WTC11 (cell line): ENCODE results near the gene ZNF732. TPM values are rescaled to one million over a fixed set of nuclear protein-coding genes. Genes with fewer than 3 reads are reported as not detected.

ENCODE experiments used
- ATAC-seq: fragments of 200-7000 bp; cut with Tn5 transposase; 2 replicates; pipeline ENCODE4 v1.10.0; 2021; ENCODE audit warnings: mild to moderate bottlenecking, moderate library complexity
- CTCF ChIA-PET: fragments of 300-600 bp; sonication (Branson Sonifier 250); formaldehyde crosslinking; loops from one replicate; lab custom pipeline; 2021; ENCODE audit warnings: antibody characterized with exemption; lab: Charles Lee
- POLR2A ChIA-PET: fragments of 350-600 bp; sonication (Branson Sonifier 250); formaldehyde crosslinking; loops from one replicate; lab custom pipeline; 2021; ENCODE audit warnings: antibody characterized with exemption; lab: Charles Lee
- DNase-seq: peaks from one replicate; pipeline ENCODE4 v3.0.0; 2021; ENCODE audit warnings: low spot score
- H3K27ac Mint-ChIP-seq: 2 replicates; pipeline ENCODE4 v1.8.0; 2021; ENCODE audit warnings: mixed read lengths
- H3K27me3 Mint-ChIP-seq: 2 replicates; pipeline ENCODE4 v1.8.0; 2021; ENCODE audit warnings: low read depth, mild to moderate bottlenecking, moderate library complexity, mixed read lengths
- H3K36me3 Mint-ChIP-seq: 2 replicates; pipeline ENCODE4 v1.8.0; 2021; ENCODE audit warnings: mixed read lengths
- H3K4me1 Mint-ChIP-seq: 2 replicates; pipeline ENCODE4 v1.8.0; 2022; ENCODE audit warnings: mixed read lengths
- H3K4me3 Mint-ChIP-seq: 2 replicates; pipeline ENCODE4 v1.8.0; 2021; ENCODE audit warnings: mild to moderate bottlenecking, moderate library complexity, mixed read lengths
- H3K9me3 Mint-ChIP-seq: 2 replicates; pipeline ENCODE4 v1.8.0; 2021; ENCODE audit warnings: mixed read lengths
- ELF4 ChIP-seq: sonication (generic); formaldehyde crosslinking; IDR thresholded peaks from 2 replicates; pipeline ENCODE4 v1.8.1; 2022; ENCODE audit warnings: low read depth, mild to moderate bottlenecking, moderate library complexity, missing genetic modification reagents
- GABPB1 ChIP-seq: sonication (generic); formaldehyde crosslinking; IDR thresholded peaks from 2 replicates; pipeline ENCODE4 v1.8.1; 2023; ENCODE audit warnings: mild to moderate bottlenecking, missing genetic modification reagents
- MXD4 ChIP-seq: fragments of 250-450 bp; sonication (Bioruptor Pico); IDR thresholded peaks from 2 replicates; pipeline ENCODE4 v1.8.0; 2021; ENCODE audit warnings: mild to moderate bottlenecking, moderate library complexity, borderline replicate concordance
- NR2C2 ChIP-seq: sonication (generic); formaldehyde crosslinking; IDR thresholded peaks from 2 replicates; pipeline ENCODE4 v1.8.0; 2022; ENCODE audit warnings: mild to moderate bottlenecking, missing genetic modification reagents
- SP1 ChIP-seq: sonication (generic); formaldehyde crosslinking; conservative IDR thresholded peaks from 2 replicates; pipeline ENCODE4 v1.8.1; 2022; ENCODE audit warnings: missing genetic modification reagents
- TP53 ChIP-seq: sonication (generic); formaldehyde crosslinking; IDR thresholded peaks from 2 replicates; pipeline ENCODE4 v1.8.1; 2023; ENCODE audit warnings: mild to moderate bottlenecking, missing genetic modification reagents
- ZBTB21 ChIP-seq: sonication (generic); formaldehyde crosslinking; IDR thresholded peaks from 2 replicates; pipeline ENCODE4 v1.8.1; 2023; ENCODE audit warnings: mild to moderate bottlenecking, missing genetic modification reagents, borderline replicate concordance
- ZNF416 ChIP-seq: fragments of 250-450 bp; sonication (Bioruptor Pico); IDR thresholded peaks from 2 replicates; pipeline ENCODE4 v1.9.0; 2021; ENCODE audit warnings: mild to moderate bottlenecking, inconsistent platforms
- ZNF423 ChIP-seq: fragments of 250-450 bp; sonication (Bioruptor Pico); IDR thresholded peaks from 2 replicates; pipeline ENCODE4 v2.1.2; 2022; ENCODE audit warnings: mild to moderate bottlenecking, moderate library complexity
- total RNA-seq: library from RNA; stranded (reverse); gene quantifications from 3 replicates; pipeline ENCODE4 v1.2.3, GENCODE V29; 2021
- TF ChIP-seq, protein P1 (sequence below): sonication (generic); formaldehyde crosslinking; IDR thresholded peaks from 2 replicates; pipeline ENCODE4 v1.8.1; 2023; ENCODE audit warnings: mild to moderate bottlenecking, missing genetic modification reagents, borderline replicate concordance
- TF ChIP-seq, protein P2 (sequence below): sonication (generic); formaldehyde crosslinking; IDR thresholded peaks from 2 replicates; pipeline ENCODE4 v1.8.0; 2022; ENCODE audit warnings: mild to moderate bottlenecking, missing genetic modification reagents
- TF ChIP-seq, protein P3 (sequence below): sonication (generic); formaldehyde crosslinking; IDR thresholded peaks from 2 replicates; pipeline ENCODE4 v1.8.0; 2022; ENCODE audit warnings: missing genetic modification reagents
- TF ChIP-seq, protein P4 (sequence below): sonication (generic); formaldehyde crosslinking; IDR thresholded peaks from 2 replicates; pipeline ENCODE4 v1.8.0; 2022; ENCODE audit warnings: mild to moderate bottlenecking, missing genetic modification reagents
- TF ChIP-seq, protein P5 (sequence below): sonication (generic); formaldehyde crosslinking; IDR thresholded peaks from 2 replicates; pipeline ENCODE4 v1.8.0; 2023; ENCODE audit warnings: missing genetic modification reagents, mild to moderate bottlenecking, borderline replicate concordance
- TF ChIP-seq, protein P6 (sequence below): sonication (generic); formaldehyde crosslinking; IDR thresholded peaks from 2 replicates; pipeline ENCODE4 v1.8.1; 2023; ENCODE audit warnings: mild to moderate bottlenecking, missing genetic modification reagents, moderate library complexity

ZNF732 gene
- total RNA-seq, 1 experiment from 2014 or later = 33.8 TPM

DNA sequence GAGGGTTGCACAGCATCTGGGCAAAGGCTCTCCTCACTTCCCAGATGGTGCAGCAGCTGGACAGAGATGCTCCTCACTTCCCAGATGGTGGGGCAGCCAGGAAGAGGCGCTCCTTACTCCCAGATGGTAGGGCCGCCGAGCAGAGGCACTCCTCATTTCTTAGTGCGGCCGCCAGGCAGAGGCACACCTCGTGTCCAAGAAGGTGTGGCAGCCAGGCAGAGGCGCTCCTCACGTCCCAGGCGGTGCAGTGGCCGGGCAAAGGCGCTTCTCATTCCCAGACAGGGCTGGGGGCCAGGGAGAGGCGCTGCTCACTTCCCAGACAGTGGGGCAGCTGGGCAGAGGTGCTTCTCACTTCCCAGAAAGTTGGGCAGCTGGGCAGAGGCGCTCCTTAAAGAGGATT is 48.8 kb downstream of the ZNF732 start (continued):
- TF ChIP-seq, protein P1, sequence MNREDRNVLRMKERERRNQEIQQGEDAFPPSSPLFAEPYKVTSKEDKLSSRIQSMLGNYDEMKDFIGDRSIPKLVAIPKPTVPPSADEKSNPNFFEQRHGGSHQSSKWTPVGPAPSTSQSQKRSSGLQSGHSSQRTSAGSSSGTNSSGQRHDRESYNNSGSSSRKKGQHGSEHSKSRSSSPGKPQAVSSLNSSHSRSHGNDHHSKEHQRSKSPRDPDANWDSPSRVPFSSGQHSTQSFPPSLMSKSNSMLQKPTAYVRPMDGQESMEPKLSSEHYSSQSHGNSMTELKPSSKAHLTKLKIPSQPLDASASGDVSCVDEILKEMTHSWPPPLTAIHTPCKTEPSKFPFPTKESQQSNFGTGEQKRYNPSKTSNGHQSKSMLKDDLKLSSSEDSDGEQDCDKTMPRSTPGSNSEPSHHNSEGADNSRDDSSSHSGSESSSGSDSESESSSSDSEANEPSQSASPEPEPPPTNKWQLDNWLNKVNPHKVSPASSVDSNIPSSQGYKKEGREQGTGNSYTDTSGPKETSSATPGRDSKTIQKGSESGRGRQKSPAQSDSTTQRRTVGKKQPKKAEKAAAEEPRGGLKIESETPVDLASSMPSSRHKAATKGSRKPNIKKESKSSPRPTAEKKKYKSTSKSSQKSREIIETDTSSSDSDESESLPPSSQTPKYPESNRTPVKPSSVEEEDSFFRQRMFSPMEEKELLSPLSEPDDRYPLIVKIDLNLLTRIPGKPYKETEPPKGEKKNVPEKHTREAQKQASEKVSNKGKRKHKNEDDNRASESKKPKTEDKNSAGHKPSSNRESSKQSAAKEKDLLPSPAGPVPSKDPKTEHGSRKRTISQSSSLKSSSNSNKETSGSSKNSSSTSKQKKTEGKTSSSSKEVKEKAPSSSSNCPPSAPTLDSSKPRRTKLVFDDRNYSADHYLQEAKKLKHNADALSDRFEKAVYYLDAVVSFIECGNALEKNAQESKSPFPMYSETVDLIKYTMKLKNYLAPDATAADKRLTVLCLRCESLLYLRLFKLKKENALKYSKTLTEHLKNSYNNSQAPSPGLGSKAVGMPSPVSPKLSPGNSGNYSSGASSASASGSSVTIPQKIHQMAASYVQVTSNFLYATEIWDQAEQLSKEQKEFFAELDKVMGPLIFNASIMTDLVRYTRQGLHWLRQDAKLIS (CRISPR knock-in tag) = no peak
- TF ChIP-seq, all 79 proteins: peak for 0

DNA sequence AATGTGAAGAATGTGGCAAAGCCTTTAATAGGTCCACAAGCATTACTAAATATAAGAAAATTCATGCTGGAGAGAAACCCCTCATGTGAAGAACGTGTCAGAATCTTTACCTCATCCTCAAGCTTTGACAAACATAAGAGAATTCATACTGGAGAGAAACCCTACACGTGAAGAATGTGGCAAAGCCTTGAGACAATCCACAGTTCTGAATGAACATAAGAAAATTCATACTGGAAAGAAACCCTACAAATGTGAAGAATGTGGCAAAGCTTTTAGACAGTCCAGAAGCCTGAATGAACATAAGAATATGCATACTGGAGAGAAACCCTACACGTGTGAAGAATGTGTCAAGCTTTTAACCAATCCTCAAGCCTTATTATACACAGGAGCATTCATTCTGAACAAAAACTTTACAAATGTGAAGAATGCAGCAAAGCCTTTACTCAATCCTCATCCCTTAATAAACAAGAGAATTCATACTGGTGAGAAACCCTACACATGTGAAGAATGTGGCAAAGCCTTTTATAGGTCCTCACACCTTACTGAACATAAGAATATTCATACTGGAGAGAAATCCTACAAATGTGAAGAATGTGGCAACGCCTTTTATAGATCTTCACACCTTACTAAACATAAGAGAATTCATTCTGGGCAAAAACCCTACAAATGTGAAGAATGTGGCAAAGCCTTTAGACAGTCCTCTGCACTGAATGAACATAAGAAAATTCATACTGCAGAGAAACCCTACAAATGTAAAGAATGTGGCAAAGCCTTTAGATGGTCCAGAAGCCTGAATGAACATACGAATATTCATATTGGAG is 51.1 kb downstream of the ZNF732 start:
- TF ChIP-seq, protein P2, sequence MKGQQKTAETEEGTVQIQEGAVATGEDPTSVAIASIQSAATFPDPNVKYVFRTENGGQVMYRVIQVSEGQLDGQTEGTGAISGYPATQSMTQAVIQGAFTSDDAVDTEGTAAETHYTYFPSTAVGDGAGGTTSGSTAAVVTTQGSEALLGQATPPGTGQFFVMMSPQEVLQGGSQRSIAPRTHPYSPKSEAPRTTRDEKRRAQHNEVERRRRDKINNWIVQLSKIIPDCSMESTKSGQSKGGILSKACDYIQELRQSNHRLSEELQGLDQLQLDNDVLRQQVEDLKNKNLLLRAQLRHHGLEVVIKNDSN (CRISPR knock-in tag) = no peak
- TF ChIP-seq, protein P3, sequence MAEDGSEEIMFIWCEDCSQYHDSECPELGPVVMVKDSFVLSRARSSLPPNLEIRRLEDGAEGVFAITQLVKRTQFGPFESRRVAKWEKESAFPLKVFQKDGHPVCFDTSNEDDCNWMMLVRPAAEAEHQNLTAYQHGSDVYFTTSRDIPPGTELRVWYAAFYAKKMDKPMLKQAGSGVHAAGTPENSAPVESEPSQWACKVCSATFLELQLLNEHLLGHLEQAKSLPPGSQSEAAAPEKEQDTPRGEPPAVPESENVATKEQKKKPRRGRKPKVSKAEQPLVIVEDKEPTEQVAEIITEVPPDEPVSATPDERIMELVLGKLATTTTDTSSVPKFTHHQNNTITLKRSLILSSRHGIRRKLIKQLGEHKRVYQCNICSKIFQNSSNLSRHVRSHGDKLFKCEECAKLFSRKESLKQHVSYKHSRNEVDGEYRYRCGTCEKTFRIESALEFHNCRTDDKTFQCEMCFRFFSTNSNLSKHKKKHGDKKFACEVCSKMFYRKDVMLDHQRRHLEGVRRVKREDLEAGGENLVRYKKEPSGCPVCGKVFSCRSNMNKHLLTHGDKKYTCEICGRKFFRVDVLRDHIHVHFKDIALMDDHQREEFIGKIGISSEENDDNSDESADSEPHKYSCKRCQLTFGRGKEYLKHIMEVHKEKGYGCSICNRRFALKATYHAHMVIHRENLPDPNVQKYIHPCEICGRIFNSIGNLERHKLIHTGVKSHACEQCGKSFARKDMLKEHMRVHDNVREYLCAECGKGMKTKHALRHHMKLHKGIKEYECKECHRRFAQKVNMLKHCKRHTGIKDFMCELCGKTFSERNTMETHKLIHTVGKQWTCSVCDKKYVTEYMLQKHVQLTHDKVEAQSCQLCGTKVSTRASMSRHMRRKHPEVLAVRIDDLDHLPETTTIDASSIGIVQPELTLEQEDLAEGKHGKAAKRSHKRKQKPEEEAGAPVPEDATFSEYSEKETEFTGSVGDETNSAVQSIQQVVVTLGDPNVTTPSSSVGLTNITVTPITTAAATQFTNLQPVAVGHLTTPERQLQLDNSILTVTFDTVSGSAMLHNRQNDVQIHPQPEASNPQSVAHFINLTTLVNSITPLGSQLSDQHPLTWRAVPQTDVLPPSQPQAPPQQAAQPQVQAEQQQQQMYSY (CRISPR knock-in tag) = no peak
- TF ChIP-seq GABPB1 (no peak), NR2C2 (CRISPR knock-in tag) (no peak), MXD4 (CRISPR knock-in tag) (no peak), ZNF423 (CRISPR knock-in tag) (no peak), TP53 (CRISPR knock-in tag) (no peak), ZBTB21 (CRISPR knock-in tag) (no peak), ELF4 (no peak), ZNF416 (CRISPR knock-in tag) (no peak), SP1 (CRISPR knock-in tag) (no peak)
- TF ChIP-seq, protein P4, sequence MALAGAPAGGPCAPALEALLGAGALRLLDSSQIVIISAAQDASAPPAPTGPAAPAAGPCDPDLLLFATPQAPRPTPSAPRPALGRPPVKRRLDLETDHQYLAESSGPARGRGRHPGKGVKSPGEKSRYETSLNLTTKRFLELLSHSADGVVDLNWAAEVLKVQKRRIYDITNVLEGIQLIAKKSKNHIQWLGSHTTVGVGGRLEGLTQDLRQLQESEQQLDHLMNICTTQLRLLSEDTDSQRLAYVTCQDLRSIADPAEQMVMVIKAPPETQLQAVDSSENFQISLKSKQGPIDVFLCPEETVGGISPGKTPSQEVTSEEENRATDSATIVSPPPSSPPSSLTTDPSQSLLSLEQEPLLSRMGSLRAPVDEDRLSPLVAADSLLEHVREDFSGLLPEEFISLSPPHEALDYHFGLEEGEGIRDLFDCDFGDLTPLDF = no peak
- TF ChIP-seq, protein P5, sequence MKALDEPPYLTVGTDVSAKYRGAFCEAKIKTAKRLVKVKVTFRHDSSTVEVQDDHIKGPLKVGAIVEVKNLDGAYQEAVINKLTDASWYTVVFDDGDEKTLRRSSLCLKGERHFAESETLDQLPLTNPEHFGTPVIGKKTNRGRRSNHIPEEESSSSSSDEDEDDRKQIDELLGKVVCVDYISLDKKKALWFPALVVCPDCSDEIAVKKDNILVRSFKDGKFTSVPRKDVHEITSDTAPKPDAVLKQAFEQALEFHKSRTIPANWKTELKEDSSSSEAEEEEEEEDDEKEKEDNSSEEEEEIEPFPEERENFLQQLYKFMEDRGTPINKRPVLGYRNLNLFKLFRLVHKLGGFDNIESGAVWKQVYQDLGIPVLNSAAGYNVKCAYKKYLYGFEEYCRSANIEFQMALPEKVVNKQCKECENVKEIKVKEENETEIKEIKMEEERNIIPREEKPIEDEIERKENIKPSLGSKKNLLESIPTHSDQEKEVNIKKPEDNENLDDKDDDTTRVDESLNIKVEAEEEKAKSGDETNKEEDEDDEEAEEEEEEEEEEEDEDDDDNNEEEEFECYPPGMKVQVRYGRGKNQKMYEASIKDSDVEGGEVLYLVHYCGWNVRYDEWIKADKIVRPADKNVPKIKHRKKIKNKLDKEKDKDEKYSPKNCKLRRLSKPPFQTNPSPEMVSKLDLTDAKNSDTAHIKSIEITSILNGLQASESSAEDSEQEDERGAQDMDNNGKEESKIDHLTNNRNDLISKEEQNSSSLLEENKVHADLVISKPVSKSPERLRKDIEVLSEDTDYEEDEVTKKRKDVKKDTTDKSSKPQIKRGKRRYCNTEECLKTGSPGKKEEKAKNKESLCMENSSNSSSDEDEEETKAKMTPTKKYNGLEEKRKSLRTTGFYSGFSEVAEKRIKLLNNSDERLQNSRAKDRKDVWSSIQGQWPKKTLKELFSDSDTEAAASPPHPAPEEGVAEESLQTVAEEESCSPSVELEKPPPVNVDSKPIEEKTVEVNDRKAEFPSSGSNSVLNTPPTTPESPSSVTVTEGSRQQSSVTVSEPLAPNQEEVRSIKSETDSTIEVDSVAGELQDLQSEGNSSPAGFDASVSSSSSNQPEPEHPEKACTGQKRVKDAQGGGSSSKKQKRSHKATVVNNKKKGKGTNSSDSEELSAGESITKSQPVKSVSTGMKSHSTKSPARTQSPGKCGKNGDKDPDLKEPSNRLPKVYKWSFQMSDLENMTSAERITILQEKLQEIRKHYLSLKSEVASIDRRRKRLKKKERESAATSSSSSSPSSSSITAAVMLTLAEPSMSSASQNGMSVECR (CRISPR knock-in tag) = no peak
- TF ChIP-seq, protein P6, sequence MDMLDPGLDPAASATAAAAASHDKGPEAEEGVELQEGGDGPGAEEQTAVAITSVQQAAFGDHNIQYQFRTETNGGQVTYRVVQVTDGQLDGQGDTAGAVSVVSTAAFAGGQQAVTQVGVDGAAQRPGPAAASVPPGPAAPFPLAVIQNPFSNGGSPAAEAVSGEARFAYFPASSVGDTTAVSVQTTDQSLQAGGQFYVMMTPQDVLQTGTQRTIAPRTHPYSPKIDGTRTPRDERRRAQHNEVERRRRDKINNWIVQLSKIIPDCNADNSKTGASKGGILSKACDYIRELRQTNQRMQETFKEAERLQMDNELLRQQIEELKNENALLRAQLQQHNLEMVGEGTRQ (CRISPR knock-in tag) = no peak
- H3K27me3 Mint-ChIP-seq = peaks cover 6% of the 10 kb centered on the region
- POLR2A ChIA-PET = no interaction called here
- H3K4me1 Mint-ChIP-seq = no peaks in the 10 kb centered on the region
- no peak for ATAC-seq
- CTCF ChIA-PET = no interaction called here
- peaks cover 94% of the 10 kb centered on the region for H3K36me3 Mint-ChIP-seq
- H3K27ac Mint-ChIP-seq = no peak overlapping the region
- DNase-seq = no peak
- H3K9me3 Mint-ChIP-seq = peaks cover 80% of the 10 kb centered on the region
- H3K4me3 Mint-ChIP-seq = no peak overlapping the region
